ENCODE measurements around the gene DMXL1.
"Not testable (repeated sequence)": the region's sequence is repeated elsewhere in the genome, so short reads cannot be mapped to it uniquely, and the experiment has no call there.

The DMXL1 gene

GRCh38 chr5:119123280-119123679 lies 52.4 kb downstream of the DMXL1 start:
- DNase-seq, result no peak

- DNase-seq, result no peak
Measured at GRCh38 chr5:119129770-119130169, 58.9 kb downstream of the DMXL1 start.

GRCh38 chr5:119131530-119132304 lies 60.8 kb downstream of the DMXL1 start:
- no peak for DNase-seq

- not testable (repeated sequence) for DNase-seq
Measured at GRCh38 chr5:119135743-119136142, 64.9 kb downstream of the DMXL1 start.

- no peak for DNase-seq
Measured at GRCh38 chr5:119136666-119137318, 65.9 kb downstream of the DMXL1 start.

GRCh38 chr5:119153629-119154028 lies 82.7 kb downstream of the DMXL1 start:
- no peak for DNase-seq

GRCh38 chr5:119158144-119158543 lies 87.3 kb downstream of the DMXL1 start:
- DNase-seq, result no peak

- no peak for DNase-seq
Measured at GRCh38 chr5:119161430-119161829, 90.5 kb downstream of the DMXL1 start.

GRCh38 chr5:119166026-119166425 lies 95.1 kb downstream of the DMXL1 start:
- DNase-seq, result no peak

GRCh38 chr5:119168401-119168800 lies 97.5 kb downstream of the DMXL1 start:
- DNase-seq, result no peak

- DNase-seq, result no peak
Measured at GRCh38 chr5:119171686-119172085, 100.8 kb downstream of the DMXL1 start.

- DNase-seq, result no peak
Measured at GRCh38 chr5:119174578-119175163, 103.8 kb downstream of the DMXL1 start.

GRCh38 chr5:119176785-119177184 lies 105.9 kb downstream of the DMXL1 start:
- no peak for DNase-seq

- no peak for DNase-seq
Measured at GRCh38 chr5:119177226-119177625, 106.3 kb downstream of the DMXL1 start.

GRCh38 chr5:119178435-119178834 lies 107.5 kb downstream of the DMXL1 start:
- no peak for DNase-seq

- DNase-seq, result no peak
Measured at GRCh38 chr5:119179857-119180641, 109.2 kb downstream of the DMXL1 start.

GRCh38 chr5:119185512-119185911 lies 114.6 kb downstream of the DMXL1 start:
- not testable (repeated sequence) for DNase-seq

GRCh38 chr5:119187776-119188529 lies 117.1 kb downstream of the DMXL1 start:
- DNase-seq, result no peak

- no peak for DNase-seq
Measured at GRCh38 chr5:119190470-119191095, 119.7 kb downstream of the DMXL1 start.

GRCh38 chr5:119191944-119192343 lies 121.1 kb downstream of the DMXL1 start:
- DNase-seq, result no peak

GRCh38 chr5:119200795-119201194 lies 129.9 kb downstream of the DMXL1 start:
- no peak for DNase-seq

GRCh38 chr5:119207105-119207504 lies 136.2 kb downstream of the DMXL1 start:
- no peak for DNase-seq
